ENCODE measurements around the gene POSTN.
A peak's percentile ranks its signal among the peaks of the same experiment; 100 is the strongest.
"Not testable (repeated sequence)": the region's sequence is repeated elsewhere in the genome, so short reads cannot be mapped to it uniquely, and the experiment has no call there.

Gene POSTN

GRCh38 chr13:37597477-37598025 is 1.0 kb downstream of the POSTN start:
- Histone ChIP-seq H3K27ac (ENCODE audit: low read depth, low read length) (peak overlapping the region; percentile 12), H3K36me3 (ENCODE audit: control insufficient read depth in 5 of 5, insufficient read depth in 5 of 5, low read length in 5 of 5) (no peaks in the 10 kb centered on the region), H3K4me1 (ENCODE audit: control insufficient read depth in 5 of 5, insufficient read depth in 5 of 5, low read length in 5 of 5) (no peaks in the 10 kb centered on the region), H3K27me3 (ENCODE audit: control insufficient read depth in 5 of 5, insufficient read depth in 4 of 5, low read length in 5 of 5) (peaks cover 0 to 2% (median 0%) of the 10 kb centered on the region in 5 donors), H3K9ac (ENCODE audit: low read length in 5 of 5) (no peak overlapping the region), H3K9me3 (ENCODE audit: control insufficient read depth in 5 of 5, low read length in 5 of 5) (no peaks in the 10 kb centered on the region), H3K4me3 (ENCODE audit: low read depth in 1 of 5, low read length in 5 of 5) (peak overlapping the region in 4 of 5 donors; percentile 2 to 54 (median 34))

- H3K27ac ChIP-seq (ENCODE audit: low read depth, low read length) = peak overlapping the region; percentile 12
- no peak overlapping the region for H3K9ac ChIP-seq (ENCODE audit: low read length in 5 of 5)
- peak overlapping the region in 4 of 5 donors; percentile 2 to 54 (median 34) for H3K4me3 ChIP-seq (ENCODE audit: low read depth in 1 of 5, low read length in 5 of 5)
- H3K4me1 ChIP-seq (ENCODE audit: control insufficient read depth in 5 of 5, insufficient read depth in 5 of 5, low read length in 5 of 5) = no peaks in the 10 kb centered on the region
- H3K9me3 ChIP-seq (ENCODE audit: control insufficient read depth in 5 of 5, low read length in 5 of 5) = no peaks in the 10 kb centered on the region
- peaks cover 0 to 2% (median 0%) of the 10 kb centered on the region in 5 donors for H3K27me3 ChIP-seq (ENCODE audit: control insufficient read depth in 5 of 5, insufficient read depth in 4 of 5, low read length in 5 of 5)
- H3K36me3 ChIP-seq (ENCODE audit: control insufficient read depth in 5 of 5, insufficient read depth in 5 of 5, low read length in 5 of 5) = no peaks in the 10 kb centered on the region
Measured at GRCh38 chr13:37596805-37597204, 1.8 kb downstream of the POSTN start.

- Histone ChIP-seq H3K9ac (ENCODE audit: low read length in 5 of 5) (no peak overlapping the region), H3K36me3 (ENCODE audit: control insufficient read depth in 5 of 5, insufficient read depth in 5 of 5, low read length in 5 of 5) (no peaks in the 10 kb centered on the region), H3K27me3 (ENCODE audit: control insufficient read depth in 5 of 5, insufficient read depth in 4 of 5, low read length in 5 of 5) (peaks cover 0 to 2% (median 0%) of the 10 kb centered on the region in 5 donors), H3K27ac (ENCODE audit: low read depth, low read length) (no peak overlapping the region), H3K9me3 (ENCODE audit: control insufficient read depth in 5 of 5, low read length in 5 of 5) (no peaks in the 10 kb centered on the region), H3K4me3 (ENCODE audit: low read depth in 1 of 5, low read length in 5 of 5) (peak overlapping the region in 1 of 5 donors; percentile 42), H3K4me1 (ENCODE audit: control insufficient read depth in 5 of 5, insufficient read depth in 5 of 5, low read length in 5 of 5) (no peaks in the 10 kb centered on the region)
Measured at GRCh38 chr13:37595162-37595561, 3.4 kb downstream of the POSTN start.

GRCh38 chr13:37594550-37594949 is 4.0 kb downstream of the POSTN start:
- no peak overlapping the region for H3K9ac ChIP-seq (ENCODE audit: low read length in 5 of 5)
- H3K4me1 ChIP-seq (ENCODE audit: control insufficient read depth in 5 of 5, insufficient read depth in 5 of 5, low read length in 5 of 5) = no peaks in the 10 kb centered on the region
- no peak overlapping the region for H3K27ac ChIP-seq (ENCODE audit: low read depth, low read length)
- no peak overlapping the region for H3K4me3 ChIP-seq (ENCODE audit: low read depth in 1 of 5, low read length in 5 of 5)
- no peaks in the 10 kb centered on the region for H3K36me3 ChIP-seq (ENCODE audit: control insufficient read depth in 5 of 5, insufficient read depth in 5 of 5, low read length in 5 of 5)
- peaks cover 0 to 2% (median 0%) of the 10 kb centered on the region in 5 donors for H3K27me3 ChIP-seq (ENCODE audit: control insufficient read depth in 5 of 5, insufficient read depth in 4 of 5, low read length in 5 of 5)
- H3K9me3 ChIP-seq (ENCODE audit: control insufficient read depth in 5 of 5, low read length in 5 of 5) = no peaks in the 10 kb centered on the region

GRCh38 chr13:37589381-37589780 is 9.2 kb downstream of the POSTN start:
- H3K27me3 ChIP-seq (ENCODE audit: control insufficient read depth in 5 of 5, insufficient read depth in 4 of 5, low read length in 5 of 5); H3K4me1 ChIP-seq (ENCODE audit: control insufficient read depth in 5 of 5, insufficient read depth in 5 of 5, low read length in 5 of 5); H3K4me3 ChIP-seq (ENCODE audit: low read depth in 1 of 5, low read length in 5 of 5); H3K36me3 ChIP-seq (ENCODE audit: control insufficient read depth in 5 of 5, insufficient read depth in 5 of 5, low read length in 5 of 5); H3K9ac ChIP-seq (ENCODE audit: low read length in 5 of 5); H3K9me3 ChIP-seq (ENCODE audit: control insufficient read depth in 5 of 5, low read length in 5 of 5); H3K27ac ChIP-seq (ENCODE audit: low read depth, low read length): not testable (repeated sequence)

- H3K27me3 ChIP-seq (ENCODE audit: control insufficient read depth in 5 of 5, insufficient read depth in 4 of 5, low read length in 5 of 5) = no peaks in the 10 kb centered on the region
- H3K36me3 ChIP-seq (ENCODE audit: control insufficient read depth in 5 of 5, insufficient read depth in 5 of 5, low read length in 5 of 5) = peaks cover 0 to 2% (median 0%) of the 10 kb centered on the region in 5 donors
- no peaks in the 10 kb centered on the region for H3K9me3 ChIP-seq (ENCODE audit: control insufficient read depth in 5 of 5, low read length in 5 of 5)
- no peak overlapping the region for H3K4me3 ChIP-seq (ENCODE audit: low read depth in 1 of 5, low read length in 5 of 5)
- H3K9ac ChIP-seq (ENCODE audit: low read length in 5 of 5) = no peak overlapping the region
- no peak overlapping the region for H3K27ac ChIP-seq (ENCODE audit: low read depth, low read length)
- H3K4me1 ChIP-seq (ENCODE audit: control insufficient read depth in 5 of 5, insufficient read depth in 5 of 5, low read length in 5 of 5) = peaks cover 0 to 8% (median 0%) of the 10 kb centered on the region in 5 donors
Measured at GRCh38 chr13:37587236-37587635, 11.3 kb downstream of the POSTN start.

- Histone ChIP-seq H3K9ac (ENCODE audit: low read length in 5 of 5) (no peak overlapping the region), H3K36me3 (ENCODE audit: control insufficient read depth in 5 of 5, insufficient read depth in 5 of 5, low read length in 5 of 5) (peaks cover 0 to 2% (median 0%) of the 10 kb centered on the region in 5 donors), H3K9me3 (ENCODE audit: control insufficient read depth in 5 of 5, low read length in 5 of 5) (no peaks in the 10 kb centered on the region), H3K27me3 (ENCODE audit: control insufficient read depth in 5 of 5, insufficient read depth in 4 of 5, low read length in 5 of 5) (no peaks in the 10 kb centered on the region), H3K4me3 (ENCODE audit: low read depth in 1 of 5, low read length in 5 of 5) (no peak overlapping the region), H3K27ac (ENCODE audit: low read depth, low read length) (no peak overlapping the region), H3K4me1 (ENCODE audit: control insufficient read depth in 5 of 5, insufficient read depth in 5 of 5, low read length in 5 of 5) (peaks cover 0 to 8% (median 0%) of the 10 kb centered on the region in 5 donors)
Measured at GRCh38 chr13:37586164-37586563, 12.4 kb downstream of the POSTN start.

- Histone ChIP-seq H3K9ac (ENCODE audit: low read length in 5 of 5) (no peak overlapping the region), H3K4me3 (ENCODE audit: low read depth in 1 of 5, low read length in 5 of 5) (no peak overlapping the region), H3K9me3 (ENCODE audit: control insufficient read depth in 5 of 5, low read length in 5 of 5) (no peaks in the 10 kb centered on the region), H3K27ac (ENCODE audit: low read depth, low read length) (no peak overlapping the region), H3K36me3 (ENCODE audit: control insufficient read depth in 5 of 5, insufficient read depth in 5 of 5, low read length in 5 of 5) (peaks cover 0 to 2% (median 0%) of the 10 kb centered on the region in 5 donors), H3K27me3 (ENCODE audit: control insufficient read depth in 5 of 5, insufficient read depth in 4 of 5, low read length in 5 of 5) (no peaks in the 10 kb centered on the region), H3K4me1 (ENCODE audit: control insufficient read depth in 5 of 5, insufficient read depth in 5 of 5, low read length in 5 of 5) (peaks cover 0 to 8% (median 0%) of the 10 kb centered on the region in 5 donors)
Measured at GRCh38 chr13:37585541-37585940, 13.0 kb downstream of the POSTN start.

GRCh38 chr13:37576601-37577000 is 22.0 kb downstream of the POSTN start:
- Histone ChIP-seq H3K4me1 (ENCODE audit: control insufficient read depth in 5 of 5, insufficient read depth in 5 of 5, low read length in 5 of 5) (no peaks in the 10 kb centered on the region), H3K9me3 (ENCODE audit: control insufficient read depth in 5 of 5, low read length in 5 of 5) (no peaks in the 10 kb centered on the region), H3K27me3 (ENCODE audit: control insufficient read depth in 5 of 5, insufficient read depth in 4 of 5, low read length in 5 of 5) (no peaks in the 10 kb centered on the region), H3K27ac (ENCODE audit: low read depth, low read length) (no peak overlapping the region), H3K4me3 (ENCODE audit: low read depth in 1 of 5, low read length in 5 of 5) (no peak overlapping the region), H3K36me3 (ENCODE audit: control insufficient read depth in 5 of 5, insufficient read depth in 5 of 5, low read length in 5 of 5) (no peaks in the 10 kb centered on the region), H3K9ac (ENCODE audit: low read length in 5 of 5) (no peak overlapping the region)

- Histone ChIP-seq H3K4me3 (ENCODE audit: low read depth in 1 of 5, low read length in 5 of 5) (no peak overlapping the region), H3K9me3 (ENCODE audit: control insufficient read depth in 5 of 5, low read length in 5 of 5) (no peaks in the 10 kb centered on the region), H3K36me3 (ENCODE audit: control insufficient read depth in 5 of 5, insufficient read depth in 5 of 5, low read length in 5 of 5) (no peaks in the 10 kb centered on the region), H3K27ac (ENCODE audit: low read depth, low read length) (no peak overlapping the region), H3K9ac (ENCODE audit: low read length in 5 of 5) (no peak overlapping the region), H3K27me3 (ENCODE audit: control insufficient read depth in 5 of 5, insufficient read depth in 4 of 5, low read length in 5 of 5) (no peaks in the 10 kb centered on the region), H3K4me1 (ENCODE audit: control insufficient read depth in 5 of 5, insufficient read depth in 5 of 5, low read length in 5 of 5) (no peaks in the 10 kb centered on the region)
Measured at GRCh38 chr13:37565425-37565824, 33.1 kb downstream of the POSTN start.
